Activated T-helper 2 cell treated with anti-CD3 and anti-CD28 coated beads, Interferon-gamma antibody, Interleukin-2, Interleukin-4, amounts not matched to agents 10 μg/mL and 5 μg/mL and 100 μg/mL, durations not matched to agents 14 hours and 24 hours and 36 hours (primary cell): ENCODE results near the gene NLGN1. TPM values are rescaled to one million over a fixed set of nuclear protein-coding genes. Genes with fewer than 3 reads are reported as not detected.

Experiments used
- DNase-seq: peaks from one replicate; pipeline ENCODE4 v3.0.0; 2021; ENCODE audit warnings: low spot score
- H3K27ac Mint-ChIP-seq: one replicate; pipeline ENCODE4 v1.8.0; 2021; ENCODE audit warnings: mixed read lengths
- H3K27me3 Mint-ChIP-seq: one replicate; pipeline ENCODE4 v1.8.0; 2021; ENCODE audit warnings: low read depth, mixed read lengths
- H3K36me3 Mint-ChIP-seq: one replicate; pipeline ENCODE4 v1.8.0; 2021; ENCODE audit warnings: low read depth, mixed read lengths
- H3K4me1 Mint-ChIP-seq: one replicate; pipeline ENCODE4 v1.8.0; 2021; ENCODE audit warnings: low read depth, mixed read lengths
- H3K4me3 Mint-ChIP-seq: one replicate; pipeline ENCODE4 v1.8.0; 2021; ENCODE audit warnings: low read depth, mild to moderate bottlenecking, moderate library complexity, mixed read lengths
- H3K9me3 Mint-ChIP-seq: one replicate; pipeline ENCODE4 v1.8.0; 2021; ENCODE audit warnings: mixed read lengths
- intact Hi-C: fragments of 100-400 bp; cut with micrococcal nuclease; formaldehyde crosslinking; loops from one replicate; pipeline ENCODE4 v1.15.1; 2023
- total RNA-seq: library from RNA; stranded (reverse); gene quantifications from 2 replicates; pipeline ENCODE4 v1.2.3, GENCODE V29; 2022

Gene NLGN1
- total RNA-seq, 1 donor from 2014 or later, result not detected

- Mint-ChIP-seq H3K36me3 (no peaks in the 10 kb centered on the region), H3K27ac (no peak overlapping the region), H3K4me3 (no peak overlapping the region), H3K9me3 (no peaks in the 10 kb centered on the region), H3K27me3 (no peaks in the 10 kb centered on the region), H3K4me1 (no peaks in the 10 kb centered on the region)
- intact Hi-C loops, result no loop called here
- DNase-seq, result no peak
Observed at GRCh38 chr3:173938616-173939015, 541.1 kb downstream of the NLGN1 start.

- Mint-ChIP-seq H3K36me3 (no peaks in the 10 kb centered on the region), H3K9me3 (no peaks in the 10 kb centered on the region), H3K27me3 (no peaks in the 10 kb centered on the region), H3K27ac (no peak overlapping the region), H3K4me1 (no peaks in the 10 kb centered on the region), H3K4me3 (no peak overlapping the region)
- no peak for DNase-seq
- intact Hi-C loops, result no loop called here
Observed at GRCh38 chr3:173939331-173939730, 541.8 kb downstream of the NLGN1 start.

GRCh38 chr3:173943264-173943663, 545.7 kb downstream of the NLGN1 start:
- no peaks in the 10 kb centered on the region for H3K9me3 Mint-ChIP-seq
- H3K27ac Mint-ChIP-seq, result no peak overlapping the region
- intact Hi-C loops, result no loop called here
- H3K4me3 Mint-ChIP-seq, result no peak overlapping the region
- no peaks in the 10 kb centered on the region for H3K4me1 Mint-ChIP-seq
- H3K27me3 Mint-ChIP-seq, result no peaks in the 10 kb centered on the region
- no peaks in the 10 kb centered on the region for H3K36me3 Mint-ChIP-seq
- no peak for DNase-seq

GRCh38 chr3:173945170-173945569, 547.6 kb downstream of the NLGN1 start:
- no peak overlapping the region for H3K4me3 Mint-ChIP-seq
- no peaks in the 10 kb centered on the region for H3K36me3 Mint-ChIP-seq
- no peaks in the 10 kb centered on the region for H3K27me3 Mint-ChIP-seq
- intact Hi-C loops, result no loop called here
- no peak for DNase-seq
- no peaks in the 10 kb centered on the region for H3K4me1 Mint-ChIP-seq
- H3K9me3 Mint-ChIP-seq, result no peaks in the 10 kb centered on the region
- H3K27ac Mint-ChIP-seq, result no peak overlapping the region

- Mint-ChIP-seq H3K27ac (no peak overlapping the region), H3K27me3 (no peaks in the 10 kb centered on the region), H3K9me3 (no peaks in the 10 kb centered on the region), H3K36me3 (no peaks in the 10 kb centered on the region), H3K4me1 (no peaks in the 10 kb centered on the region), H3K4me3 (no peak overlapping the region)
- no peak for DNase-seq
- intact Hi-C loops, result no loop called here
Observed at GRCh38 chr3:173945806-173946205, 548.3 kb downstream of the NLGN1 start.

- intact Hi-C loops, result no loop called here
- Mint-ChIP-seq H3K36me3 (no peaks in the 10 kb centered on the region), H3K27me3 (no peaks in the 10 kb centered on the region), H3K9me3 (no peaks in the 10 kb centered on the region), H3K4me1 (no peaks in the 10 kb centered on the region), H3K27ac (no peak overlapping the region), H3K4me3 (no peak overlapping the region)
- no peak for DNase-seq
Observed at GRCh38 chr3:173954647-173955046, 557.1 kb downstream of the NLGN1 start.

- no peaks in the 10 kb centered on the region for H3K9me3 Mint-ChIP-seq
- H3K4me1 Mint-ChIP-seq, result no peaks in the 10 kb centered on the region
- H3K27me3 Mint-ChIP-seq, result no peaks in the 10 kb centered on the region
- intact Hi-C loops, result no loop called here
- no peak overlapping the region for H3K4me3 Mint-ChIP-seq
- H3K27ac Mint-ChIP-seq, result no peak overlapping the region
- no peaks in the 10 kb centered on the region for H3K36me3 Mint-ChIP-seq
- DNase-seq, result no peak
Observed at GRCh38 chr3:173957646-173958045, 560.1 kb downstream of the NLGN1 start.

- intact Hi-C loops, result no loop called here
Observed at GRCh38 chr3:173958805-173959204, 561.3 kb downstream of the NLGN1 start.

GRCh38 chr3:173970281-173970680, 572.7 kb downstream of the NLGN1 start:
- Mint-ChIP-seq H3K4me3 (no peak overlapping the region), H3K27ac (no peak overlapping the region), H3K4me1 (no peaks in the 10 kb centered on the region), H3K27me3 (no peaks in the 10 kb centered on the region), H3K9me3 (no peaks in the 10 kb centered on the region), H3K36me3 (no peaks in the 10 kb centered on the region)
- intact Hi-C loops, result no loop called here
- DNase-seq, result no peak

More at GRCh38 chr3:173958805-173959204, 561.3 kb downstream of the NLGN1 start:
- no peak for DNase-seq
- no peak overlapping the region for H3K27ac Mint-ChIP-seq
- no peak overlapping the region for H3K4me3 Mint-ChIP-seq
- no peaks in the 10 kb centered on the region for H3K9me3 Mint-ChIP-seq
- H3K4me1 Mint-ChIP-seq, result no peaks in the 10 kb centered on the region
- no peaks in the 10 kb centered on the region for H3K36me3 Mint-ChIP-seq
- H3K27me3 Mint-ChIP-seq, result no peaks in the 10 kb centered on the region

GRCh38 chr3:173976281-173976680, 578.7 kb downstream of the NLGN1 start:
- intact Hi-C loops, result no loop called here
- Mint-ChIP-seq H3K27ac (no peak overlapping the region), H3K36me3 (no peaks in the 10 kb centered on the region), H3K9me3 (no peaks in the 10 kb centered on the region), H3K4me1 (no peaks in the 10 kb centered on the region), H3K27me3 (no peaks in the 10 kb centered on the region), H3K4me3 (no peak overlapping the region)
- DNase-seq, result no peak

GRCh38 chr3:173977747-173978146, 580.2 kb downstream of the NLGN1 start:
- no peak overlapping the region for H3K4me3 Mint-ChIP-seq
- intact Hi-C loops, result no loop called here
- no peaks in the 10 kb centered on the region for H3K9me3 Mint-ChIP-seq
- H3K27me3 Mint-ChIP-seq, result no peaks in the 10 kb centered on the region
- H3K36me3 Mint-ChIP-seq, result no peaks in the 10 kb centered on the region
- H3K4me1 Mint-ChIP-seq, result no peaks in the 10 kb centered on the region
- H3K27ac Mint-ChIP-seq, result no peak overlapping the region
- DNase-seq, result no peak

- Mint-ChIP-seq H3K36me3 (no peaks in the 10 kb centered on the region), H3K4me3 (no peak overlapping the region), H3K4me1 (no peaks in the 10 kb centered on the region), H3K27ac (no peak overlapping the region), H3K27me3 (no peaks in the 10 kb centered on the region), H3K9me3 (no peaks in the 10 kb centered on the region)
- intact Hi-C loops, result no loop called here
- DNase-seq, result no peak
Observed at GRCh38 chr3:173983343-173983742, 585.8 kb downstream of the NLGN1 start.

GRCh38 chr3:173986861-173987410, 589.4 kb downstream of the NLGN1 start:
- no peak overlapping the region for H3K27ac Mint-ChIP-seq
- H3K4me1 Mint-ChIP-seq, result no peaks in the 10 kb centered on the region
- intact Hi-C loops, result no loop called here
- no peak overlapping the region for H3K4me3 Mint-ChIP-seq
- H3K36me3 Mint-ChIP-seq, result no peaks in the 10 kb centered on the region
- H3K9me3 Mint-ChIP-seq, result no peaks in the 10 kb centered on the region
- no peaks in the 10 kb centered on the region for H3K27me3 Mint-ChIP-seq
- DNase-seq, result no peak

- no peak for DNase-seq
- no peak overlapping the region for H3K27ac Mint-ChIP-seq
- intact Hi-C loops, result no loop called here
- H3K27me3 Mint-ChIP-seq, result no peaks in the 10 kb centered on the region
- H3K9me3 Mint-ChIP-seq, result no peaks in the 10 kb centered on the region
- no peaks in the 10 kb centered on the region for H3K36me3 Mint-ChIP-seq
- H3K4me3 Mint-ChIP-seq, result no peak overlapping the region
- no peaks in the 10 kb centered on the region for H3K4me1 Mint-ChIP-seq
Observed at GRCh38 chr3:173988909-173989308, 591.4 kb downstream of the NLGN1 start.
